Activated naive CD4-positive, alpha-beta T cell treated with anti-CD3 and anti-CD28 coated beads, Interleukin-2, amount 50 U/mL, for 72 hours (primary cell): ENCODE data around the gene ADARB1. TPM values are rescaled to one million over a fixed set of nuclear protein-coding genes. Genes with fewer than 3 reads are reported as not detected.

Source experiments
- ATAC-seq, 2 donors: fragments of 150-1000 bp; cut with Tn5 transposase; 2 replicates each; pipeline ENCODE4 v1.10.0; 2021; ENCODE audit warnings: mild to moderate bottlenecking in 2 of 2, moderate library complexity in 2 of 2
- DNase-seq, 2 donors: peaks; one replicate each; pipeline ENCODE4 v3.0.0; 2021 to 2022; ENCODE audit warnings: low spot score in 2 of 2
- H3K27ac Mint-ChIP-seq, 2 donors: one replicate each; pipeline ENCODE4 v1.8.0; 2022; ENCODE audit warnings: mild to moderate bottlenecking in 2 of 2, mixed read lengths in 2 of 2
- H3K36me3 Mint-ChIP-seq, 2 donors: one replicate each; pipeline ENCODE4 v1.8.0; 2022; ENCODE audit warnings: mixed read lengths in 2 of 2
- H3K9me3 Mint-ChIP-seq, 2 donors: one replicate each; pipeline ENCODE4 v1.8.0; 2022; ENCODE audit warnings: mixed read lengths in 2 of 2
- total RNA-seq, 2 donors: library from RNA; stranded (reverse); gene quantifications; one replicate each; pipeline ENCODE4 v1.2.3, GENCODE V29; 2022

ADARB1 gene
- total RNA-seq, 2 donors from 2014 or later, result 24.4 to 37.4 TPM

GRCh38 chr21:45226540-45227326 is 152.4 kb downstream of the ADARB1 start:
- H3K9me3 Mint-ChIP-seq, result no peaks in the 10 kb centered on the region
- peak; percentile 20 to 35 for ATAC-seq
- DNase-seq, result no peak

GRCh38 chr21:45227735-45228134 is 153.4 kb downstream of the ADARB1 start:
- no peaks in the 10 kb centered on the region for H3K9me3 Mint-ChIP-seq
- no peaks in the 10 kb centered on the region for H3K36me3 Mint-ChIP-seq
- no peak for ATAC-seq
- no peak for DNase-seq
- H3K27ac Mint-ChIP-seq, result peak overlapping the region; percentile 6 to 11

More at GRCh38 chr21:45226540-45227326, 152.4 kb downstream of the ADARB1 start:
- peak overlapping the region in 1 of 2 donors; percentile 11 for H3K27ac Mint-ChIP-seq
- no peaks in the 10 kb centered on the region for H3K36me3 Mint-ChIP-seq

GRCh38 chr21:45228171-45228641 is 153.8 kb downstream of the ADARB1 start:
- DNase-seq (peak; percentile 69 to 76), ATAC-seq (peak; percentile 94 to 97)
- Mint-ChIP-seq H3K9me3 (no peaks in the 10 kb centered on the region), H3K36me3 (no peaks in the 10 kb centered on the region), H3K27ac (peak overlapping the region in 1 of 2 donors; percentile 6)

GRCh38 chr21:45228656-45229240 is 154.4 kb downstream of the ADARB1 start:
- DNase-seq (no peak), ATAC-seq (no peak)
- Mint-ChIP-seq H3K27ac (peak overlapping the region in 1 of 2 donors; percentile 70), H3K36me3 (no peaks in the 10 kb centered on the region), H3K9me3 (no peaks in the 10 kb centered on the region)

GRCh38 chr21:45231705-45232104 is 157.3 kb downstream of the ADARB1 start:
- no peak overlapping the region for H3K27ac Mint-ChIP-seq
- DNase-seq, result no peak
- no peaks in the 10 kb centered on the region for H3K9me3 Mint-ChIP-seq
- no peaks in the 10 kb centered on the region for H3K36me3 Mint-ChIP-seq
- no peak for ATAC-seq

- no peaks in the 10 kb centered on the region for H3K9me3 Mint-ChIP-seq
- H3K36me3 Mint-ChIP-seq, result no peaks in the 10 kb centered on the region
- no peak for DNase-seq
- no peak overlapping the region for H3K27ac Mint-ChIP-seq
- no peak for ATAC-seq
These were observed 159.7 kb downstream of the ADARB1 start for GRCh38 chr21:45234127-45234526.

- no peak for DNase-seq
- Mint-ChIP-seq H3K36me3 (no peaks in the 10 kb centered on the region), H3K9me3 (no peaks in the 10 kb centered on the region), H3K27ac (no peak overlapping the region)
- ATAC-seq, result no peak
These were observed 160.6 kb downstream of the ADARB1 start for GRCh38 chr21:45234965-45235364.

GRCh38 chr21:45235488-45235887 is 161.1 kb downstream of the ADARB1 start:
- no peak overlapping the region for H3K27ac Mint-ChIP-seq
- H3K9me3 Mint-ChIP-seq, result no peaks in the 10 kb centered on the region
- ATAC-seq (no peak), DNase-seq (no peak)
- no peaks in the 10 kb centered on the region for H3K36me3 Mint-ChIP-seq

- DNase-seq (no peak), ATAC-seq (peak in 1 of 2 donors; percentile 41)
- H3K9me3 Mint-ChIP-seq, result no peaks in the 10 kb centered on the region
- no peaks in the 10 kb centered on the region for H3K36me3 Mint-ChIP-seq
- no peak overlapping the region for H3K27ac Mint-ChIP-seq
These were observed 162.1 kb downstream of the ADARB1 start for GRCh38 chr21:45236481-45236880.

GRCh38 chr21:45237401-45237800 is 163.0 kb downstream of the ADARB1 start:
- DNase-seq (no peak), ATAC-seq (no peak)
- Mint-ChIP-seq H3K36me3 (no peaks in the 10 kb centered on the region), H3K9me3 (no peaks in the 10 kb centered on the region), H3K27ac (no peak overlapping the region)

GRCh38 chr21:45241357-45241756 is 167.0 kb downstream of the ADARB1 start:
- Mint-ChIP-seq H3K36me3 (peaks cover 13 to 16% of the 10 kb centered on the region in 2 donors), H3K9me3 (peaks cover 10 to 11% of the 10 kb centered on the region in 2 donors), H3K27ac (no peak overlapping the region)
- ATAC-seq (no peak), DNase-seq (no peak)

GRCh38 chr21:45243603-45244002 is 169.2 kb downstream of the ADARB1 start:
- no peak for DNase-seq
- no peak overlapping the region for H3K27ac Mint-ChIP-seq
- no peak for ATAC-seq

GRCh38 chr21:45244799-45245340 is 170.5 kb downstream of the ADARB1 start:
- no peak for DNase-seq
- H3K36me3 Mint-ChIP-seq, result peaks cover 13 to 16% of the 10 kb centered on the region in 2 donors
- H3K9me3 Mint-ChIP-seq, result peaks cover 10 to 11% of the 10 kb centered on the region in 2 donors
- ATAC-seq, result no peak
- no peak overlapping the region for H3K27ac Mint-ChIP-seq

More at GRCh38 chr21:45243603-45244002, 169.2 kb downstream of the ADARB1 start:
- peaks cover 13 to 16% of the 10 kb centered on the region in 2 donors for H3K36me3 Mint-ChIP-seq
- peaks cover 10 to 11% of the 10 kb centered on the region in 2 donors for H3K9me3 Mint-ChIP-seq

- Mint-ChIP-seq H3K27ac (no peak overlapping the region), H3K36me3 (peaks cover 13 to 16% of the 10 kb centered on the region in 2 donors), H3K9me3 (peaks cover 10 to 11% of the 10 kb centered on the region in 2 donors)
- ATAC-seq (no peak), DNase-seq (no peak)
These were observed 172.3 kb downstream of the ADARB1 start for GRCh38 chr21:45246386-45247320.

GRCh38 chr21:45248301-45248892 is 174.0 kb downstream of the ADARB1 start:
- Mint-ChIP-seq H3K27ac (no peak overlapping the region), H3K36me3 (peaks cover 12 to 13% of the 10 kb centered on the region in 2 donors), H3K9me3 (peaks cover 8 to 10% of the 10 kb centered on the region in 2 donors)
- ATAC-seq, result no peak
- DNase-seq, result no peak

- DNase-seq (no peak), ATAC-seq (no peak)
- no peak overlapping the region for H3K27ac Mint-ChIP-seq
- peaks cover 3 to 5% of the 10 kb centered on the region in 2 donors for H3K9me3 Mint-ChIP-seq
- peaks cover 6 to 7% of the 10 kb centered on the region in 2 donors for H3K36me3 Mint-ChIP-seq
These were observed 174.6 kb downstream of the ADARB1 start for GRCh38 chr21:45248893-45249381.
